ENCODE measurements around the gene NIFK. TPM values are rescaled to one million over a fixed set of nuclear protein-coding genes. Genes with fewer than 3 reads are reported as not detected.
A peak's percentile ranks its signal among the peaks of the same experiment; 100 is the strongest.

Gene NIFK
- total and polyA plus RNA-seq, 5 donors from 2014 or later, result 27.7 to 82.5 (median 60.7) TPM

GRCh38 chr2:121771976-121772742, 35.5 kb upstream of the NIFK start:
- Mint-ChIP-seq H3K9me3 (no peaks in the 10 kb centered on the region), H3K27ac (peak overlapping the region in 2 of 3 donors; percentile 17 to 32), H3K4me3 (no peak overlapping the region), H3K27me3 (no peaks in the 10 kb centered on the region), H3K36me3 (peaks cover 35% of the 10 kb centered on the region), H3K4me1 (peaks cover 0 to 4% (median 0%) of the 10 kb centered on the region in 4 donors)
- no peaks in the 10 kb centered on the region for H3K4me1 ChIP-seq (ENCODE audit: control insufficient read depth, insufficient read depth, low read length, poor library complexity, severe bottlenecking)
- ATAC-seq (ENCODE audit: low read depth in 2 of 2) (no peak), DNase-seq (no peak)
- no peak overlapping the region for H3K27ac ChIP-seq (ENCODE audit: insufficient read depth, low read length, poor library complexity, severe bottlenecking)
- no peak overlapping the region for H3K4me3 ChIP-seq (ENCODE audit: low read depth, low read length)
- H3K36me3 ChIP-seq (ENCODE audit: control insufficient read depth, insufficient read depth, low read length), result peaks cover 28% of the 10 kb centered on the region
- H3K27me3 ChIP-seq (ENCODE audit: control insufficient read depth, insufficient read depth, low read length), result no peaks in the 10 kb centered on the region
- no peaks in the 10 kb centered on the region for H3K9me3 ChIP-seq (ENCODE audit: control insufficient read depth in 2 of 2, low read length in 2 of 2)

GRCh38 chr2:121768143-121768755, 31.6 kb upstream of the NIFK start:
- H3K4me3 Mint-ChIP-seq, result no peak overlapping the region

DNA sequence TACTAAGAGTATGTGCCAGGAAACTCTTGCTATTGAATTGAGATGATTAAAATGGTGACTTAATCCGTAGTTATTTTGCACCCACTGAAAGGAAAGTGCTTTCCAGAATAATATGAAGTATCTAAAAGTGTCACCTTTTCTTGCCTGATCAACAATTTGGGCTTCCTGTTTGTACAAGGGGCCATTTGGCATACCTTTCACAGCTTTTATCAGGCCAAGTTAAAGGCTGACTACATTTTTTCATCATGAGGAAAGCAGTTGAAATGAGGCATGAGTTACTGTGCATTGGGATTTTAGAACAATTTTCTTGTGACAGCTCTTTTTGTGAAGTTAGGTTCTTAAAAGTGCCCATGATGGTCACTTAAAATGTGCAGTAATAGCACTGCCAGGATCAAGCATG, 29.9 kb upstream of the NIFK start:
- H3K4me3 Mint-ChIP-seq, result no peak overlapping the region
- H3K27me3 Mint-ChIP-seq, result no peaks in the 10 kb centered on the region
- DNase-seq, result no peak
- H3K36me3 ChIP-seq (ENCODE audit: control insufficient read depth, insufficient read depth, low read length), result peaks cover 76% of the 10 kb centered on the region
- no peaks in the 10 kb centered on the region for H3K9me3 Mint-ChIP-seq
- no peaks in the 10 kb centered on the region for H3K9me3 ChIP-seq (ENCODE audit: control insufficient read depth in 2 of 2, low read length in 2 of 2)
- H3K4me1 Mint-ChIP-seq, result peaks cover 0 to 7% (median 0%) of the 10 kb centered on the region in 4 donors
- no peaks in the 10 kb centered on the region for H3K27me3 ChIP-seq (ENCODE audit: control insufficient read depth, insufficient read depth, low read length)
- H3K4me1 ChIP-seq (ENCODE audit: control insufficient read depth, insufficient read depth, low read length, poor library complexity, severe bottlenecking), result no peaks in the 10 kb centered on the region
- peaks cover 59% of the 10 kb centered on the region for H3K36me3 Mint-ChIP-seq
- no peak for ATAC-seq (ENCODE audit: low read depth in 2 of 2)
- no peak overlapping the region for H3K4me3 ChIP-seq (ENCODE audit: low read depth, low read length)
- no peak overlapping the region for H3K27ac ChIP-seq (ENCODE audit: insufficient read depth, low read length, poor library complexity, severe bottlenecking)
- H3K27ac Mint-ChIP-seq, result no peak overlapping the region

More at GRCh38 chr2:121768143-121768755, 31.6 kb upstream of the NIFK start:
- DNase-seq (no peak), ATAC-seq (ENCODE audit: low read depth in 2 of 2) (no peak)
- no peaks in the 10 kb centered on the region for H3K9me3 Mint-ChIP-seq
- H3K4me3 ChIP-seq (ENCODE audit: low read depth, low read length), result no peak overlapping the region
- peaks cover 0 to 7% (median 0%) of the 10 kb centered on the region in 4 donors for H3K4me1 Mint-ChIP-seq
- peaks cover 62% of the 10 kb centered on the region for H3K36me3 Mint-ChIP-seq
- no peak overlapping the region for H3K27ac ChIP-seq (ENCODE audit: insufficient read depth, low read length, poor library complexity, severe bottlenecking)
- peak overlapping the region in 1 of 3 donors; percentile 50 for H3K27ac Mint-ChIP-seq
- H3K27me3 Mint-ChIP-seq, result no peaks in the 10 kb centered on the region
- no peaks in the 10 kb centered on the region for H3K4me1 ChIP-seq (ENCODE audit: control insufficient read depth, insufficient read depth, low read length, poor library complexity, severe bottlenecking)
- H3K9me3 ChIP-seq (ENCODE audit: control insufficient read depth in 2 of 2, low read length in 2 of 2), result no peaks in the 10 kb centered on the region
- H3K27me3 ChIP-seq (ENCODE audit: control insufficient read depth, insufficient read depth, low read length), result no peaks in the 10 kb centered on the region
- H3K36me3 ChIP-seq (ENCODE audit: control insufficient read depth, insufficient read depth, low read length), result peaks cover 67% of the 10 kb centered on the region

DNA sequence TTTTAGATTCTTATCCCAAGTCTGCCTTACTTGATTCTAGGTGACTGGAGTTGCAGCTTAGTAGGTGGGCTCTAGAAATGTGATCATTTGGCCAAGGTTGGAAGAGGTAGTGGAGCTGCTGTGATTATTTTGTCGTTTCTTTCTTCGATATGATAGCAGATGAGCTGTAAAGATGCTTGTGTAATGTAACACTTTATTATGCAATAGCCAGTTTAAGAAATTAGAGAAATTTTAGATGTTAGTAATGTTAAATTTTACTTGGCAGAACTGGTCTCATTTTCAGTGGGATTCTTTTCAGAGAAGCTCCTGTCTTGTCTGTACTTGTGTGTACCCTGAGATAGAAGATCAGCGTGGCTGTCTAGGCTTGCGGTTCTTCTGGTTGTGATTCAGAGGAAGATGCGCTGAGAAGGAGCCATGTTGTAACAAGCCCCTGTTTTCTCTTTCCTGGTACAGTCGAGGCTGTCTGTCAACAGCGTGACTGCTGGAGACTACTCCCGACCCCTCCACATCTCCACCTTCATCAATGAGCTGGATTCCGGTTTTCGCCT, 28.1 kb upstream of the NIFK start:
- Histone ChIP-seq H3K9me3 (ENCODE audit: control insufficient read depth in 2 of 2, low read length in 2 of 2) (no peaks in the 10 kb centered on the region), H3K4me3 (ENCODE audit: low read depth, low read length) (no peak overlapping the region), H3K4me1 (ENCODE audit: control insufficient read depth, insufficient read depth, low read length, poor library complexity, severe bottlenecking) (no peaks in the 10 kb centered on the region), H3K27me3 (ENCODE audit: control insufficient read depth, insufficient read depth, low read length) (no peaks in the 10 kb centered on the region), H3K36me3 (ENCODE audit: control insufficient read depth, insufficient read depth, low read length) (peaks cover 86% of the 10 kb centered on the region), H3K27ac (ENCODE audit: insufficient read depth, low read length, poor library complexity, severe bottlenecking) (no peak overlapping the region)
- no peak overlapping the region for H3K4me3 Mint-ChIP-seq
- H3K9me3 Mint-ChIP-seq, result no peaks in the 10 kb centered on the region
- peaks cover 50% of the 10 kb centered on the region for H3K36me3 Mint-ChIP-seq
- H3K27me3 Mint-ChIP-seq, result no peaks in the 10 kb centered on the region
- DNase-seq (no peak), ATAC-seq (ENCODE audit: low read depth in 2 of 2) (no peak)
- no peak overlapping the region for H3K27ac Mint-ChIP-seq
- peaks cover 0 to 7% (median under 1%) of the 10 kb centered on the region in 4 donors for H3K4me1 Mint-ChIP-seq

DNA sequence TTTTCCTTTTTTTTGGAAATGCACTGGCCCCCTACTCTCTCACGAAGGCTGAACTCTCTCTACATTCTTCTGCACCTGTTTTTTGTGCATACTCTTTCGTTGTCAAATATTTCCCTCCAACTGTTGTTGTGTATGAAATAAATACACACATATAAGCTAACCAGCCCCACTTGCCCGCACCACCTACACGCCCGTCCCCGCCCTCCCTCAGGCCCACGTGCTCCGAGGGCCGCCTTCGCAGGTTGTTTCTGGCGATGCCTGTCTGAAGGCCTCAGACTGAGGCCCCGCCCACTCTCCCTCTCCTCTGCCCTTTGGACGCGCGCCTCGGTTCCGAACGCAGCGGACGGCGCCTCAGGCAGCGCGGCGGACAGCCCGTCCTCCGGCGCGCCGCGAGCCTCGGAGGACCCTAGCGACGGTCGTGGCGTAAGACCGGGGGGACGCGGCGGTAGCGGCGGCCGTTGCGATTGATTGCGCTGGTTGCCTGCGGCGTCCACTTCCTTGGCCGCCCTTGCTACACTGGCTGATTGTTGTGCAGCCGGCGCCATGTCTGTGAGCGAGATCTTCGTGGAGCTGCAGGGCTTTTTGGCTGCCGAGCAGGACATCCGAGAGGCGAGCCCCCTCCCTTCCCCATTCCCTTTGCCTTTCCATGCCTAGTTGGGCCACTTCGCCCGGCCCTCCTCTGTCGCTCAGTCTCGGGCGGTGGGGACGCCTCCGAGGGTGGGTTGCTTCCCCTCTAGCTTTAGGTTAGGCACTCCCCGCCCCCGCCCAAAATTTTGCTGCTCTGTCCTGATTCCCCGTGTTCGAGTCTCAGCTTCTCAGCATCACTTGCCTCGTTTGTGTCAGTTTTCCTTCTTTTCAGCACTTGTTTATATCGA, 18.8 kb upstream of the NIFK start, which contains the start of gene TSN:
Gene TSN, plus strand, starts transcription at position 415 of the 875 bp plus-strand sequence. Its CDS starts 129 bp downstream, at position 544.
- H3K27me3 ChIP-seq (ENCODE audit: control insufficient read depth, insufficient read depth, low read length), result no peaks in the 10 kb centered on the region
- peak within 1 kb of the TSS; percentile 75 for H3K27ac ChIP-seq (ENCODE audit: insufficient read depth, low read length, poor library complexity, severe bottlenecking)
- H3K4me3 ChIP-seq (ENCODE audit: low read depth, low read length), result peak within 1 kb of the TSS; percentile 98
- peak; percentile 96 to 99 (median 97) for DNase-seq
- peak within 1 kb of the TSS; percentile 93 to 97 (median 96) for H3K27ac Mint-ChIP-seq
- H3K36me3 ChIP-seq (ENCODE audit: control insufficient read depth, insufficient read depth, low read length), result peaks cover 23% of the 10 kb centered on the region
- peaks cover 21 to 35% (median 28%) of the 10 kb centered on the region in 4 donors for H3K4me1 Mint-ChIP-seq
- peaks cover 8% of the 10 kb centered on the region for H3K36me3 Mint-ChIP-seq
- H3K9me3 Mint-ChIP-seq, result no peaks in the 10 kb centered on the region
- no peaks in the 10 kb centered on the region for H3K9me3 ChIP-seq (ENCODE audit: control insufficient read depth in 2 of 2, low read length in 2 of 2)
- H3K4me3 Mint-ChIP-seq, result peak within 1 kb of the TSS; percentile 92 to 99 (median 95)
- peaks cover 27% of the 10 kb centered on the region for H3K4me1 ChIP-seq (ENCODE audit: control insufficient read depth, insufficient read depth, low read length, poor library complexity, severe bottlenecking)
- no peaks in the 10 kb centered on the region for H3K27me3 Mint-ChIP-seq
- ATAC-seq (ENCODE audit: low read depth in 2 of 2), result peak; percentile 99 to 100

DNA sequence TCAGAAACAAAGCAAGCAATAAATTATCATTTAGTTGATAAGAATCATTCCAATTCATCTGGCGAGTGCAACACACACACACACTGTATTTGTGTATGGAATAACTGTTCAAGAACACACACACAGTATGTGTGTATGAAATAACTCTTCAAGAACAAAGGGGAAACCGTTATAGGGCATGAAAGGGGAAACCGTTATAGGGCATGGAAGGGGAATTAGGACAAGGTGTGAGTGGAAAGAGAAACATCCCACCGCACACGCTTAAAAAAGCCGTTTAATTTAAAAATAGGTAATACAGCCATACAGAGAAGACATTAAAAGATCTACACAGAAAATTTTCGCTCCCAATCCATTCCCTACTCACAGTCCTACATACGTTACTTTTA, 18.2 kb upstream of the NIFK start:
- H3K27me3 Mint-ChIP-seq, result no peaks in the 10 kb centered on the region
- peak overlapping the region; percentile 93 to 97 (median 96) for H3K27ac Mint-ChIP-seq
- peaks cover 17% of the 10 kb centered on the region for H3K36me3 ChIP-seq (ENCODE audit: control insufficient read depth, insufficient read depth, low read length)
- no peaks in the 10 kb centered on the region for H3K9me3 ChIP-seq (ENCODE audit: control insufficient read depth in 2 of 2, low read length in 2 of 2)
- H3K36me3 Mint-ChIP-seq, result peaks cover 4% of the 10 kb centered on the region
- H3K4me3 Mint-ChIP-seq, result peak overlapping the region; percentile 92 to 99 (median 95)
- no peaks in the 10 kb centered on the region for H3K27me3 ChIP-seq (ENCODE audit: control insufficient read depth, insufficient read depth, low read length)
- H3K4me3 ChIP-seq (ENCODE audit: low read depth, low read length), result peak overlapping the region; percentile 98
- peaks cover 20 to 35% (median 28%) of the 10 kb centered on the region in 4 donors for H3K4me1 Mint-ChIP-seq
- no peaks in the 10 kb centered on the region for H3K9me3 Mint-ChIP-seq
- peaks cover 27% of the 10 kb centered on the region for H3K4me1 ChIP-seq (ENCODE audit: control insufficient read depth, insufficient read depth, low read length, poor library complexity, severe bottlenecking)
- peak in 1 of 3 donors; percentile 2 for DNase-seq
- ATAC-seq (ENCODE audit: low read depth in 2 of 2), result no peak
- peak overlapping the region; percentile 75 for H3K27ac ChIP-seq (ENCODE audit: insufficient read depth, low read length, poor library complexity, severe bottlenecking)

DNA sequence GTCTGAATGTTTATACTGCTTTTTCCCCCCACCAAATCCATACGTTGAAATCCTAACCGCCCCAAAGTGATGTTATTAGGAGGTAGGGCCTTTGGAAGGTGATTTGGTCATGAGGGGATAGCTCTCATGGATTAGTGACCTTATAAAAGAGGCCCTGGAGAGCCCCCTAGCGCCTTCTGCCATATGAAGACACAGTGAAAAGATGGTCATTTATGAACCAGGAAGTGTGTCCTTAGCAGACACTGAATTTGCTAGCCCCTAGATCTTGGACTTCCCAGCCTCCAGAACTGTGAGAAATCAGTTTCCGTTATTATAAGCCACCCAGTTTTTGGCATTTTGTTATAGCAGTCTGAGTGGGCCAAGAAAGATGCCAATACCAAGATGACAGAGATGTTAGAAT, 11.5 kb upstream of the NIFK start:
- Mint-ChIP-seq H3K27ac (no peak overlapping the region), H3K27me3 (peaks cover 15% of the 10 kb centered on the region), H3K4me1 (no peaks in the 10 kb centered on the region), H3K9me3 (no peaks in the 10 kb centered on the region), H3K4me3 (no peak overlapping the region), H3K36me3 (no peaks in the 10 kb centered on the region)
- DNase-seq, result no peak
- Histone ChIP-seq H3K4me3 (ENCODE audit: low read depth, low read length) (no peak overlapping the region), H3K27ac (ENCODE audit: insufficient read depth, low read length, poor library complexity, severe bottlenecking) (no peak overlapping the region), H3K9me3 (ENCODE audit: control insufficient read depth in 2 of 2, low read length in 2 of 2) (no peaks in the 10 kb centered on the region), H3K4me1 (ENCODE audit: control insufficient read depth, insufficient read depth, low read length, poor library complexity, severe bottlenecking) (no peaks in the 10 kb centered on the region), H3K27me3 (ENCODE audit: control insufficient read depth, insufficient read depth, low read length) (no peaks in the 10 kb centered on the region), H3K36me3 (ENCODE audit: control insufficient read depth, insufficient read depth, low read length) (no peaks in the 10 kb centered on the region)
- ATAC-seq (ENCODE audit: low read depth in 2 of 2), result no peak
